Spinal cord (tissue), 10 donors: Measurements from ENCODE around the gene NAA10. TPM values are rescaled to one million over a fixed set of nuclear protein-coding genes. Genes with fewer than 3 reads are reported as not detected.

Experiments
- DNase-seq, 6 donors: peaks; one replicate each; pipeline versions ENCODE4 v3.0.0 to v3.0.0-alpha.2; 2013 to 2015; ENCODE audit warnings: low spot score in 6 of 6, low read depth in 4 of 6
- H3K27ac ChIP-seq: one replicate; pipeline ENCODE4 v1.5.1; 2013; ENCODE audit warnings: low read depth, low read length, control low read depth
- H3K27me3 ChIP-seq: one replicate; pipeline ENCODE4 v1.6.1; 2013; ENCODE audit warnings: low read length; ENCODE audit not compliant: control insufficient read depth, insufficient read depth
- H3K36me3 ChIP-seq: one replicate; pipeline ENCODE4 v1.6.1; 2013; ENCODE audit warnings: low read length; ENCODE audit not compliant: control insufficient read depth, insufficient read depth
- H3K4me1 ChIP-seq: one replicate; pipeline ENCODE4 v1.6.1; 2013; ENCODE audit warnings: low read length; ENCODE audit not compliant: control insufficient read depth, insufficient read depth
- H3K4me3 ChIP-seq: one replicate; pipeline ENCODE4 v1.5.1; 2013; ENCODE audit warnings: low read depth, low read length, control low read depth
- H3K9me3 ChIP-seq: one replicate; pipeline ENCODE4 v1.6.1; 2013; ENCODE audit warnings: low read length; ENCODE audit not compliant: control insufficient read depth, insufficient read depth
- WGBS: methylation state at CpG from one replicate; pipeline ENCODE4 v1.1.5; 2013; ENCODE audit warnings: missing lambda C conversion rate; ENCODE audit not compliant: insufficient coverage; 5-methylcytosine and 5-hydroxymethylcytosine counted together
- polyA plus RNA-seq, 2 donors: library from polyadenylated mRNA; unstranded; fragments of 120-200 nt; gene quantifications; one replicate each; pipeline ENCODE4 v1.2.1, GENCODE V29; 2013; ENCODE audit not compliant: insufficient read length in 2 of 2
- total RNA-seq, 2 donors: library from RNA; depleted of rRNA in 1 of 2; stranded (reverse); fragments of 120-200 nt in 1 of 2; fragments of >200 nt in 1 of 2; gene quantifications; one replicate each; pipeline versions ENCODE4 v1.2.3 to v1.2.4, GENCODE V29; 2013 to 2014
- donor health status: healthy.

Gene NAA10
- total and polyA plus RNA-seq, 4 donors = 26.9 to 115 (median 82.8) TPM

DNA sequence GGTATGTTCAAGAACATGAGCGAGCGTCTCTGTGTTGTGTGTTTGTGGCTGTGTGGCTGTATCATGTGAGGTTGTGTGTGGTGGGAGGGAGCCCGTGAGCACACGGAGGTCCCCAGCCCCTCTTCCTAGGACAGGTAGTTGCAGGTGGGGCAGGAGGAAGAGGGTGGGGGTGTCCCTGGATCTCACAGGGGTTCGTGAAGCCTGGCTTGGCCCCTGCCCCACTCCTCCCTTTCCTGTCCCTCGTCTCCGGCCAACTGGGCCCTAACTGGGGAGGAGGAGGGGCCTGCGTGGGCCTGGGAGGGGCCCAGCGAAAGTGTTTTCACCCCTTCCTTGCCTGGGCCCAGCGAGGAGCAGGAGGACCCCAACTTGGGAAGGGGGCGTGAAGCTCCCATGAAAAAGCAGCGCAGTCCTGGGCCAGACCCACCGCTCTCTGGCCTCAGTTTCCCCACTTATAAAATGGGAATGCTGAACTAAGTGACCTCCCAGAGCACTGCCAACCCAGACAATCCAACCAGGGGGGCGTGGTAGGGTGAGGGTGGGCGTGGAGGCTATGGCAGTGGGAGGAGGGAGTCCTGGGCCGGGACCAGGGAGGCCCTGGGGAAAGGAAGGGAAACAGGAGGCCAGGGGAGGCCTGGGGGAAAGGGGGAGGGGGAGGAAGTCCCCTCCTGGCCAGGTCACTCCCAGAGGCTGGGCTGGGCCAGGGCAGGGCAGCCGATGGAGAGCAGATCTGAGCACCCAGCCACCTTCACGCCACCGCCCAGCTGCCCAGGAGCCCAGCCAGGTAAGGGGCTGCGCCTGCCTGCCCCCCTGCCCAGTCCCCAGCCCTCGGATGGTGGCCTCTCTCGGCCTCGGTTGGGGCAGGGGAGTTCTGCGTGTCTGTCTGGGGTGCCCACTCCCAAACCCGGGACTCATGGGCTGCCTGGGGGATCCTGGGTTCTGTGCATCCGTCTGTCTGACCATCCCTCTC lies 30.6 kb downstream of the NAA10 start, which contains the start of gene AVPR2:
AVPR2 (plus strand) TSS at position 683 of the 967 bp plus-strand sequence. CDS start 473 bp downstream, outside the sequence.
- Histone ChIP-seq H3K9me3 (no peaks in the 10 kb centered on the region), H3K4me3 (no peak within 1 kb of the TSS), H3K27me3 (no peaks in the 10 kb centered on the region), H3K36me3 (peaks cover 14% of the 10 kb centered on the region), H3K4me1 (peaks cover 27% of the 10 kb centered on the region), H3K27ac (no peak within 1 kb of the TSS)
- 72% methylated on average over 21 of the region's 26 CpGs for WGBS
- no peak for DNase-seq

DNA sequence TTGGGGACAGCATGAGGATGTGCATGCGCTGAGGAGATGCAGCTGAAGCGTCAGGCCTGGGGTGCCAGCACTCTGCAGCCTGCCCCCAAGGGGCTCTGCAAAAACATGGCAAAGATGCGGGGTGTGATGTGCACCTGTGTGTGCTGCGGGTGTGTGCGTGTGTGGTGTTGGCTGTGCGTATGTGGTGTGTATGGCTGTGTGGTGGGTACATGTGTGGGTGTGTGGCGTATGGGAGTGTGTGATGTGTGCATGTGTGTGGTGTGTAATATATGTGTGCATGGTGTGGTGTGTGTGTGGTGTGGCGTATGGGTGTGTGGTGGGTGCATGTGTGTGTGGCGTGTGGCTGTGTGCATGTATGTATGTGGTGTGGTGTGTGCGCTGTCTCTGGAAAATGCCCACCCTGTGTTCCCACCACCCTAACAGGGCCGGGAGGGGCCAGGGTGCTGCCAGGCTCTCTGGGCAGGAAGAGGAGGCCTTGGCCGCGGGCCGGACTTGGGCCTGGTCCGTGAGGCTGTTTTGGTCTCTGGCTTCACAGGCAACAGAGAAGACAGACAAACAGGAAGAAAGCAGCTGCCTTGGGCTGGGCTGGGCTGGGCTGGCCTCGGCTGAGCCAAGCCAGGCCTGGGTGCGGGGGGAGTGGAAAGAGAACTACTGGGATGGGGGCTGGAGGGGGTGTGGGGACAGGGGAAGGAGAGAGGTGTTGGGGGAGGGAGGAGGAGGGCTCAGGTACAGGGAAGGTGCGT lies 31.4 kb downstream of the NAA10 start:
- no peaks in the 10 kb centered on the region for H3K27me3 ChIP-seq
- no peak overlapping the region for H3K4me3 ChIP-seq
- no peak for DNase-seq
- no peak overlapping the region for H3K27ac ChIP-seq
- no peaks in the 10 kb centered on the region for H3K9me3 ChIP-seq
- peaks cover 9% of the 10 kb centered on the region for H3K36me3 ChIP-seq
- peaks cover 26% of the 10 kb centered on the region for H3K4me1 ChIP-seq
- WGBS = 72% methylated on average over 15 of the region's 18 CpGs

DNA sequence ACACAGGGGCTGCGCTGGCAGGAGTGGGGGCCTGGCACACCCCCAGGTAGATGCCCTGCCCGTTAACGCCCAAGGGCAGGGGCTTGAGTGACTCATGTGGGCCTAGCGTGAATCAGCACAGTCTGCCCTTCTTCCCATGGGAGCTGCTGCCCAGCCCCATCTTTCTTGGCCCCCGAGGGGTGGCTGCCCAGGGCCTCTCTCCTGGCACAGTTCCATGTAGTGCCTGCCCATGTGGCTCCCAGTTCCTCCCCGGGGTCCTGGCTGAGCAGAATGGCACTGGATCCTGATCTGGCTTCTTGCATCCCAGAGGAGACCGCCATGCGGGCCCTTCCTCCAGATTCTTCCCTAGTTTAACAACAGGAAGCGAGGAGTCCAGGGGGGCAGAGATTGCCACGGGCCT lies 32.5 kb downstream of the NAA10 start:
- Histone ChIP-seq H3K9me3 (no peaks in the 10 kb centered on the region), H3K4me3 (no peak overlapping the region), H3K4me1 (peaks cover 26% of the 10 kb centered on the region), H3K27me3 (no peaks in the 10 kb centered on the region), H3K27ac (no peak overlapping the region), H3K36me3 (peaks cover 6% of the 10 kb centered on the region)
- 63% methylated on average over 8 of the region's 10 CpGs for WGBS
- DNase-seq = no peak

DNA sequence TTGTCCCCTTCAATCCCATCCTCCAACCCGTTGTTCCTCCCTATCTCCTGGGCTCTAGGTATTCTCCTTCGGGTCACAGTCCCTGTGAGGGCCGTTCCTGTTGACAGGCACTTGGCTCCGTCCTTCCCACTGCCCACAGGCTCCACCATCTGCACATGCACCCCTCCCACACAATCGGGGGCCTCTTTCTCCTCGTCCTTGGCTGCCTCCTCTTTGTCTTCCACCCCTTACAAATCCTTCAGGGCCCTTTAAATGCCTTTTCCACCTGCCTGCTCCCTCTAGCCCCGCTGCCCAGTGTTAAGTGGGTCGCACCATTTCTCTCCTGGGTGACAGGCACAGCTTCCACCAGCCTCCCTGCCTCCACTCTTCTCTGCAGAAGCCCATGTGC lies 33.1 kb downstream of the NAA10 start:
- no peaks in the 10 kb centered on the region for H3K9me3 ChIP-seq
- WGBS = 45% methylated on average over 8 of the region's 8 CpGs
- H3K36me3 ChIP-seq = peaks cover 4% of the 10 kb centered on the region
- H3K4me3 ChIP-seq = no peak overlapping the region
- no peak for DNase-seq
- peaks cover 26% of the 10 kb centered on the region for H3K4me1 ChIP-seq
- H3K27ac ChIP-seq = no peak overlapping the region
- no peaks in the 10 kb centered on the region for H3K27me3 ChIP-seq

DNA sequence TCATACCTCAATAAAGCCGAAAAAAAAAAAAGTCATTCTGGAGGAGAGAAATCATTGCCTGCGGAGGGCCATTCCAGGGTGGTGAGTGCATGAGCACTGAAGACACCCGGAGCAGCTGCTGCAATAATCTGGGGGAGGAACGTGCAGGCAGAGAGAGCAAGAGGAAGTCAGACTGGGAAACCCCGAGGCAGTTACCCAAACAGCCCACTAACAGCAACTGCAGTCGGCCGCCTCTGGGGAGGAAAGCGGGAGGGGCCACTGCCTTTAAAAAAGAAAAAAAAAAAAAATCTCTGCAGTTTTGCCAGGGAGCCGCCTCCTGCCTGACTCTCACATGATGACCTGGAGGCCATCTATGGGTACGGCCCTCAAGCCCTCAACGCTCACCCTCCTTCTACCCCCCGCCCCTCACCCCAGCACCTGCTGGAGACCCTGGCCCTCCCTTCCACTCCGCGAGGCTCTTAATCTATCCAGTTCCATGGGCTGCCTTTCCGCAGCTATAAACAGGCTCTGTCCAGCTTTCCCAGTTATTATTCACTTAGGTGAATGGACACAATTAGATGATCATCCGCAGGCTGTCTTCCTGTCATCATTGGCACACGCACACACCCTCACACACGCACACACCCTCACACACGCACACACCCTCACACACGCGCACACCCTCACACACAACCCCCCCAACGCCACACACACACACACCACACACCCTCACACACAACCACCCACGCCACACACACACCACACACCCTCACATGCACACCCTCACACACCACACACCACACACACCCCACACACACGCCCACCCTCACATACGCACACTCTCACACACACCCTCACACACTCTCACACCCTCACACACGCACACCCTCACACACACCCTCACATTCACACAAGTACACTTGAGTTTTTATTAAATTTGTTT lies 33.7 kb downstream of the NAA10 start:
- 49% methylated on average over 20 of the region's 26 CpGs for WGBS
- no peak overlapping the region for H3K27ac ChIP-seq
- peaks cover 3% of the 10 kb centered on the region for H3K36me3 ChIP-seq
- H3K4me1 ChIP-seq = peaks cover 26% of the 10 kb centered on the region
- H3K9me3 ChIP-seq = peaks cover under 1% of the 10 kb centered on the region
- no peaks in the 10 kb centered on the region for H3K27me3 ChIP-seq
- no peak overlapping the region for H3K4me3 ChIP-seq
- DNase-seq = no peak

DNA sequence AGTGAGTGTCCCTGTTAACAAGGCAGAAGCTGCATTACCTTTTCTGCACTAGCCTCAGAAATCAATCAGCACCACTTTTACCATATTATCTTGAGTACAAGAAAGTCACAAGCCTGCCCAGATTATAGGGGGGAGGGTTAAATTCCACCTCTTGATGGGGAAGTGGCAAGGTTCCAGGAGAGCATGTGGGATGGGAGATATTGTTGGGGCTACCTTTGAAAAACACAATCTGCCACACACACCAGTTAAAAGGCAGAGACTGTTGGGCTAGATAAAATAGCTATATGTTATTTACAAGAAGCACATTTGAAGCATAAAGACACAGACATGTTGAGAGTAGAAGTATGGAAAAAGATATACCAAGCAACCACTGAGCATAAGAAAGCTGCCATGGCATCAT lies 36.9 kb downstream of the NAA10 start:
- no peaks in the 10 kb centered on the region for H3K27me3 ChIP-seq
- no peak overlapping the region for H3K27ac ChIP-seq
- no peaks in the 10 kb centered on the region for H3K36me3 ChIP-seq
- H3K4me3 ChIP-seq = no peak overlapping the region
- H3K4me1 ChIP-seq = peaks cover 19% of the 10 kb centered on the region
- peaks cover 1% of the 10 kb centered on the region for H3K9me3 ChIP-seq
- DNase-seq = no peak

DNA sequence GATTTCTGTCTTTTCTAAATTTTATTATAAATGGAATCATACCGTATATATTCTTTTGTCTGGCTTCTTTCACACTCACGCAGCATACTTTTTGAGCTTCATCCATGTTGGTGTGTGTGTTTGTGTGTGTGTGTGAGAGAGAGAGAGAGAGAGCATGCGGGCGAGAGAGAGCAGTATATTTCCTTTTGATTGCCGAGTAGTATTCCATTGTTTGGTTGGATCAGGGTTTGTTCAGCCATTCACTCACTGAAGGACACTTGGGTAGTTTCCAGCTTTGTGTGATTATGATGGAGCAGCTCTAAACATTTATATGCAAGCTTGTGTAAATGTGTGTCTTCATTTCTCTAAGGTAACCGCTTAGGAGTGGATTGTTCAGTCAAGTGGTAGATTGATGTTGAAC lies 45.7 kb downstream of the NAA10 start:
- Histone ChIP-seq H3K27ac (no peak overlapping the region), H3K27me3 (peaks cover 30% of the 10 kb centered on the region), H3K9me3 (no peaks in the 10 kb centered on the region), H3K4me1 (peaks cover 21% of the 10 kb centered on the region), H3K4me3 (no peak overlapping the region), H3K36me3 (peaks cover under 1% of the 10 kb centered on the region)
- no peak for DNase-seq
- 88% methylated on average over 4 of the region's 6 CpGs for WGBS

DNA sequence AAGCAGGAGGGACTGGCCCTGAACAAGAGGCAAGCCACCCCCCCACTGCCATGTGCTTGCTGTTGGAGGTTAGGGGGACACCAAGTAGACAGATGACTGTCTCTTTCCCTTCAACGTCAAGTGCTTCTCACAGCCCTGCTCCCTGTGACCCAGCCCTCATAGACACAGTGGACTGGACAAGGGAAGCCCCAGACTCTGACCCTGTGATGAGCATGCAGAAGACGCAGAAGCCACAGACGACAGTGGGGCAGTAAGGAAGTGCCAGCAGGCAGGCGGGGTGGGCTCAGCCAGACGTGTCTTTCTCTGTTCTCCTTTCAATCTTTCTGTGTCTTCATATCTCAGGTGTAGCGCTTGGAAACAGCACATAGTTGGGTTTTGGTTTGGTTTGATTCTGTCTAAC lies 46.5 kb downstream of the NAA10 start:
- Histone ChIP-seq H3K27me3 (peaks cover 33% of the 10 kb centered on the region), H3K27ac (no peak overlapping the region), H3K9me3 (no peaks in the 10 kb centered on the region), H3K4me3 (no peak overlapping the region), H3K4me1 (peaks cover 28% of the 10 kb centered on the region), H3K36me3 (peaks cover 3% of the 10 kb centered on the region)
- WGBS = 51% methylated on average over 5 of the region's 6 CpGs
- no peak for DNase-seq

DNA sequence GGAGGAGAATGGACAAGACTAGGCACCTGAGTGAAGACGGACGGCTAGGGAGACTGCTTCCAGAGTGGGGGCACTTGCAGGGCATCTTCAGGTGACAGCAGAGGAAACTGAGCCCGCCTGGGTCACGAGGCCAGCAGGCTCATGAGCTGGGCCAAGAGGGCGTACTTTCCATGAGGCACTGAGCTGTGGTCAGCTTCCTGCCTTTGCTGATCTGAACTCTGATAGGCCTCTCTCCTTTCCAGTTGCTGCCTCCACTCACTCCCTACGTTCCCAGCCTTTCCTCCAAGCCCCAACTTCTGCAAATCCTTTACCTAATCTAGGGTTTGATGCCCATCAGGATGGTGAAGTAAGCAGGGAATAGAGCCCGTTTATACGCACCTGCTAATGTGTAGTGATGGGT lies 47.5 kb downstream of the NAA10 start:
- WGBS = 72% methylated on average over 5 of the region's 8 CpGs

More for the DNA sequence above, 47.5 kb downstream of the NAA10 start:
- Histone ChIP-seq H3K27me3 (peaks cover 36% of the 10 kb centered on the region), H3K27ac (no peak overlapping the region), H3K9me3 (no peaks in the 10 kb centered on the region), H3K36me3 (peaks cover 5% of the 10 kb centered on the region), H3K4me3 (no peak overlapping the region), H3K4me1 (peaks cover 38% of the 10 kb centered on the region)
- no peak for DNase-seq
